Stromal cell of bone marrow (primary cell): Measurements from ENCODE around the gene IGF2R.

Experiments used
- DNase-seq: peaks from one replicate; pipeline ENCODE4 v3.0.0-alpha.2; 2012; ENCODE audit warnings: low read depth

IGF2R gene

DNA sequence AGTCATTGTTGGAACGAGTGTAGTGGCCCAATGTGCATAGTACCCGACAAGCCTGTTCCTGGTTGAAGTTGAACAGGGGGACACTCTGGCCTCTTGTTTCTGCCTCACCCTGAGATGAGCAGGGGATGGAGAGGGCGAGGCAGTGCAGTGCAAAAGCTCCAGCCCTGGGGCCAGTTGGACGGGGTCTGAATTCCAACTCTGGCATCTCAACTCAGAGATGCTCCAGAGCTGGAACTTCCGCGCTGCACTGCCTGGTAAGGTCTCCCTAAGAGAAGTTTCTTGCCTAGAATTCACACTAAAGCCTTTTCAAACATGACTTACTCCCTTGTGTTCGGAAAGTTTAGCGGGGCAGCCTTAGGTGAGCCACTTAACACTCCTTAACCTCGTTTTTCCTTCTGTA, 80.5 kb downstream of the IGF2R start:
- no peak for DNase-seq

- no peak for DNase-seq
These were observed 81.1 kb downstream of the IGF2R start for GRCh38 chr6:160050022-160050421.

DNA sequence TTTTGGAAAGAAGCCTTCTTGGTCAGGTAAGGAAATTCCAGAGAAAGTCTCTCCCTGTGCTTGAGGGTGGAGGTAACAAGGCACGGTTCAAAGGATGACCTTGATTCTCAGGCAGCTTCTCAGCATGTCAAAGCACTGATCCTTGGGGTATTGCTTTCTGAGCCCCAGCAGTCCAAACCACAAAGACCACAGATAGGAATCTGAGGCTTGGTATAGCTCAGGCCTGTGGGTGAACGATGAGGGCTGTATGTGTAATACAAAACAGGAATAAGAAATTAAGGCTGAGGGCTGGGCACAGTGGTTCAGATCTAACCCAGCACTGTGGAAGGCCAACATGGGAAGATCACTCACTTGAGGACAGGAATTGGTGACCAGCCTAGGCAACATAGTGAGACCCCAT, 82.5 kb downstream of the IGF2R start:
- DNase-seq = no peak

DNA sequence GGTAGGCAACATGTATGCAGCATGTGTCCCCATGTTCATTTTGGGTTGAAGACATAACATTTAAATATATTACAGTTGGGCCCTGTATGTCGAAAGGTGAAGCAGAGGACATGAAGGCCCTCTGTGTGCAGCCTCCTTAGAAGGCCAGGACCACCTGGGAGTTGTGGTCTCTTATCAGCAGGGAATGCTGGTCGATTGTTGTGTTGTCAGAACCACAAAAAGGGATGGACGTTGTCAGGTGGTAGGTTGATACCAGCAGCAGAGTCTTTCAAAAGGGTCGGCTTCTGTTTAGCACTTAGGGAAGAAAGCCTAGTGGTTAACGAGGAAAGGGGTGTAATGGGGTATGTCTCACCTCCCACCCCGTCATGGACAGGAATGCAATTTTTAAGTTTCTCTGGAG, 85.4 kb downstream of the IGF2R start:
- no peak for DNase-seq

- no peak for DNase-seq
These were observed 86.0 kb downstream of the IGF2R start for GRCh38 chr6:160054913-160055312.

- DNase-seq = no peak
These were observed 86.5 kb downstream of the IGF2R start for GRCh38 chr6:160055378-160055777.

DNA sequence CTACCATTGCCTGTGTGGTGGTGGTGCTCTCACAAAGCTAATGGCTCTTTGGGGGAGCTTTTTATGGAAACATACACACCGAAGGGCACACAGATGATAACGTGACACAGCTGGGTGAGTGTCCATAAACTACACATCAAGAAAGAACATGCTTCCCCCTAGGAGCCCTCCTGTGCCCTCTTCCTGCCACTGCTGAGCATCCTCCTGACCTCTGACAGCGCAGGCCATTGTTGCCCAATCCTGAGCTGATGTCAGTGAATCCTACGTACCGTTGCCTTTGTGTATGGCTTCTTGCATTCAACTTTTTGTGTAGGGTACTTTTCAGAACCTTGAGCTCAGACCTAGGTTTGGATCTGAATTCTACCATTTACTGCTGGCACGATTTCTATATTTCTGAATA, 86.9 kb downstream of the IGF2R start:
- DNase-seq = no peak

DNA sequence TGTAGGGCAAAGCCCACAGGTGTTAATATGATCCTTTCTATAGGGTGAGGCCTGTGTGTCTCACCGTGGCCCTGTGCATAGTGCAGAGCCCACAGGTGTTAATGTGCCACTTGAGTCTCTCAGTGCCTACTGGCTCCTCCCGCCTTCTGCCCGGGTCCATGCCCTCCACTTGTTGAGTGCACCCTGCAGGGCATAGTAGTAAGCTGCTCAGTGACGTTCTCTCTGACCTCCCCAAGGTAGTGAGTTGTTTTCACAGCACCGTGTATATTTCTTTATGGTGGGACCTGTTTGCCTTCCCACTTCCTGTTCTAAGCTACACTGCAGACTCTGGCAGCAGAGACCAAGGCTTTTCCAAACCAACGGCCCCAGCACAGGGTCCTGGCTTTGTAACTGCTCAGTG, 88.2 kb downstream of the IGF2R start:
- DNase-seq = no peak

GRCh38 chr6:160058603-160059215, 89.8 kb downstream of the IGF2R start:
- no peak for DNase-seq

GRCh38 chr6:160060221-160060620, 91.3 kb downstream of the IGF2R start:
- DNase-seq = no peak

DNA sequence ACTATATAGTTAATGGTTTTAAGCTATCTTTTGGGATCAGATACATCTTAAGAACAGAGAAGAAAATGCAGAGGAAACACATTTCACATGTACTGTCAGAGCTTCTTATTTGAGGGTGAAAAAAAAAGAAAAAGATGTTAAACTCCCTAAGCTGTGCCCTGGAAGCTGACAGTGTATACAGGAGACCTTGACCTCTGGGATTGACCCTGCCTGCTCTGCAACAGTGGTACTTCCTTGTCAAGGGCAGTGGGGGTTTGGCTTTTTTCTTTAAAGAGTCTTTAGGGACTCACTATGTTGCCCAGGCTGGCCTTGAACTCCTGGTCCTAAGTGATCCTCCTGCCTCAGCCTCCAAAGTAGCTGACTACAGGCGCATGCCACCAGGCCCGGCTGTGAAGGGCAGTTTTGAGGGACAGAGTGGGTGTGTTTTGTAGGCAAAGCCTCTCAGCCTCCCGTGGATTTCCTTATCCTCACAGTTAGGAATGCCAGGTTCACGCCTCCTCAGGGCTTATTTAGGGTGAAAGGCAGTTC, 92.1 kb downstream of the IGF2R start:
- no peak for DNase-seq

GRCh38 chr6:160063771-160064413, 95.0 kb downstream of the IGF2R start:
- no peak for DNase-seq

DNA sequence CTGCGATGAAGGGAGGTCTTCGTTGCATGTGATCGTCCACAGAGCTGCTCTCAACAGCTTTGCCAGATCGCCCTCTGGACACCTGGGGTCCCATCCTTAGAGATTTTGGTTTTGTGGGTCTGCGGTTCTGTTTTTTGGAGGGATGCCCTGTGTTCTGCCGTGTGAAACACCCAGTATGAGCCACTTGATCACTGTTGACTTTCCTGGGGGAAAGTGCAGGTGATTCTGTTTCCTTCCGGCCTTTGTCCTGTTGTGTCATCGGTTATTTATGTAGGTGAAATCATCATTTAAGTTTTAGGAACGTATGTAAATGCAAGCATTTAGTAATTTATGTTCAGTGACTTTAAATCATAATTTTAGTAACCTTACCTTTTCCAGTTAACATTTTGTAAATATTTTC, 96.3 kb downstream of the IGF2R start:
- no peak for DNase-seq

GRCh38 chr6:160067564-160067963, 98.7 kb downstream of the IGF2R start:
- no peak for DNase-seq

GRCh38 chr6:160068346-160068745, 99.5 kb downstream of the IGF2R start:
- no peak for DNase-seq

DNA sequence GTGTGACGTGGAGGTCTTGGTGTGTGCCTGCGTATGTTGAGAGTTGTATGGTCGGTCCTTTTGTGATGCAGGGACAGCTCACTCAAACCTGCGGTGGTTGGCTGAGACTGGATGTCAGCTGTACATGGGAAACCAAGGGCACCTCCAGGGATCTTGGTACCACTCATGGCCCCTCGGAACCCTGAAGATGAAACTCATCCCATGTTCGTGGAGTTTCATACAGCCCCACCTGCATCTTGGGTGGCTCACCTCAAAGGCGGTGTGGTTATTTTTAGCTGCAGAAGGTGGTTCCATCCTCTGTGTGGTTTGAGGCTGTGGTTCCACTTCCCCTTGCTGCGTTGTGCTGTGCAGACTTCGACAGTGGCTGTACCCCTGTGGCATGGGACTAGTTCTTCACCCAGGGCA, 100.2 kb downstream of the IGF2R start:
- no peak for DNase-seq

- no peak for DNase-seq
These were observed 100.6 kb downstream of the IGF2R start for GRCh38 chr6:160069459-160069858.

DNA sequence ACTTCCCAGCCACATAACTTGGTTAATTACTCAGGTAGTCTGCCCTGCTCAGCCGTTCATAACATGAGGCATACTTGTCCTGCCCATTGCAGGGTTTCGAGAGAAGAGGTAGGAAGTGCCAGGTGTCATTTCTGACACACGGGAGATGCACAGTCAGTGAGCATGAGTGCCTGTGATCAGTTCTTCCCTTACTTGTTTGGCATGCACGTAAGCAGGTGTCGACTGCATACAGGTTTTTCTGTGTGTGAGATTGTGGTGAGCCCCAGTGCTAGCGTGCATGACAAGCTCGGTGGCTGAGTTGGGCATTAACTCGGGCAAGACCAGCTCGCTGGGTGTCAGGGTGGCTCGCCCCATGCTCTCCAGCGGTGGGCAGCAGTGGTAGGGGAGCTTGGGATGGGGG, 101.5 kb downstream of the IGF2R start:
- no peak for DNase-seq

DNA sequence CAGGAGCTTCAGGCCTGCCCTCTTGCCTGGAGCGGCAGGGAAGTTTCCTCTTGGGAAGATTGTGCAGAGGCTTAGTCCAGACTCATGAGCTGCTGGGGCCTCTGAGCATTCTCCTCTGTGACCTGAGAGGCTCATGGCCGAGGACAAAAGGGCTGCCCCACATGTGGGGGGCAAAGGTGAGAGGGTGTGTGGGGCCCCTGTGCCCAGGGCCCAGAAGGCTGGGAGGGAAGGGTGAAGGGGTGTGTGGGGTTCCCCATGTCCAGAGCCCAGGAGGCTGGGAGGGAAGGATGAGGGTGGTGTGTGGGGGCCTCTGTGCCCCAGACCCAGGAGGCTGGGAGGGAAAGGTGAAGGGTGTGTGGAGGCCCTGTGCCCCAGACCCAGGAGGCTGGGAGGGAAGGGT, 101.9 kb downstream of the IGF2R start:
- DNase-seq = no peak

DNA sequence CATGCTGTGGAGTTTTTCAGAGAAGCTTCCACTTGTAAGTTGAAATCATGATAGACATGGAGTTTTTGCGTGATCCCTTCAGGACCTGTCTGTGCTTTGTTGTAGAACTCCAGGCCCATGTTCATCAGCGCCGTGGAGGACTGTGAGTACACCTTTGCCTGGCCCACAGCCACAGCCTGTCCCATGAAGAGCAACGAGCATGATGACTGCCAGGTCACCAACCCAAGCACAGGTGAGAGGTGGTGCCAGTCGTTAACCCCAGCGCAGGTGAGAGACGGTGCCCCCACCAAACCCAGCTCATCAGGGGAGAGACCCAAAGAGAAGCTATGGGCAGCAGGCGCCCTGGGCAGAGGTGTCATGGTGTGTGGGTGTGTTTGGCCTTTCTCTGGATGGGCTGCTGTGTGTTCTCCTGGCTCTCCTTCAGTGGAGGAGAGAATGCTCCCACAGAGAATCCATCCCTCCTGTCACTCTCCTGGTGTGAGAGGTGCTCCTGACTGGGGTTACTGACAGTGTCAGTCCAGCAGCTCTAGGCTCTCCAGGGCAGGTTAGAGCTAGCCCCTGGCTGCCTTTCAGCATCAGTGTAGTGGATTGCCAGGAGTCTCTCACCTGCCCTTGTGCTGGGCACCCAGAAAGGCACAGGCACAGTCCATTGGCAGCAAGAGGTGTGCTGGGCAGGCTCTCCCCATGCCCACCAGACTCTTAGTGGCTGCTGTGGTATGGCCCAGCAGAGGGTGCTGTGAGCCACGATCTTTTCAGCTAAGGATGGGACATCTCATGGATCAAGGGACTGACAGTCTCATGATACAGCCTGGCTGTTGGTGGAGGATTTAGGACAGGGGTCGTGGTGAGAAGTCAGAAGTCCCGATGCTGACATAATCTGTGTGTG, 103.2 kb downstream of the IGF2R start:
- no peak for DNase-seq

DNA sequence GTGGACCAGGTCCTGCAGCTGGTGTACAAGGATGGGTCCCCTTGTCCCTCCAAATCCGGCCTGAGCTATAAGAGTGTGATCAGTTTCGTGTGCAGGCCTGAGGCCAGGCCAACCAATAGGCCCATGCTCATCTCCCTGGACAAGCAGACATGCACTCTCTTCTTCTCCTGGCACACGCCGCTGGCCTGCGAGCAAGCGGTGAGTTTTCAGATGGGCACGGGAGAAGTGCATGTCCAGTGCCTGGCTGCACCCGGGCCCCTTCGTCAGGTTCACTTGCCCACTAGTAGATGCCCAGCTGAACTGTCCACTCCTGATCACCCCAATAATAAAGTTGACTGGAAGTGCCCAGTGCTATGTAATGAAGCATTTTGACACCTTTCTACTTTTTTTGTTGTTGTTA, 104.4 kb downstream of the IGF2R start:
- no peak for DNase-seq

DNA sequence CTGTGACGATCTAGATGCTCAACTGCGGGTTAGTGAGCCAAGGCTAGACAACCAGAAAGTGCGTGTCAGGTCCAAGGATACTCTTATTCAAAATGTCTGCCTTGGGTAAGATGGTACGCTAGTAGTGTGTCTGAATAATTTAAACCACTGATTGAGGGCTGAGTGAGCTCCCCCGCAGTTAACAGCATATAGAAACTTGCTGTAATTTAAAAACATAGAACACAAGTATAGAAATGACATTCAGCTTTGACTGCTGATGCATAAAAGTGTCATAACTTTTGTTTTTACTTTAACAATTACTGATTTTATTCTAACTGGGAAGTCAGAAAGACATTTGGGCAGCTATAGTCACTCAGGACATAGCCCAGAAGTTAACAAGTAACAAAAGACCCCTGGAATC, 107.1 kb downstream of the IGF2R start:
- no peak for DNase-seq

- DNase-seq = no peak
These were observed 108.1 kb downstream of the IGF2R start for GRCh38 chr6:160077024-160077423.
